K562 (cell line): Measurements from ENCODE around the gene SOX2. TPM values are rescaled to one million over a fixed set of nuclear protein-coding genes. Genes with fewer than 3 reads are reported as not detected.

ENCODE experiments used
- ATAC-seq: fragments of 200-7000 bp; cut with Tn5 transposase; 3 replicates; pipeline ENCODE4 v1.9.1; 2020; ENCODE audit warnings: moderate library complexity
- BruUV-seq: library from RNA; stranded (reverse); fragments of 400-500 nt; replicated peaks from 2 replicates; lab custom pipeline; 2021; lab: Mats Ljungman, UMichigan
- CTCF ChIA-PET: fragments of 300-600 bp; formaldehyde crosslinking; extraction: SDS; loops from one replicate; lab custom pipeline; 2021; ENCODE audit warnings: low intra/inter-chr PET ratio; lab: Yijun Ruan, JAX
- POLR2A ChIA-PET: fragments of 300-600, 350-650 bp; sonication (Branson Sonifier 250); formaldehyde crosslinking; extraction: SDS; loops from one replicate; lab custom pipeline; 2021; ENCODE audit warnings: antibody characterized with exemption, inconsistent platforms; lab: Yijun Ruan, JAX
- DNase-seq, 4 experiments: peaks; one replicate each; pipeline versions ENCODE4 v3.0.0 to v3.0.0-alpha.2; 2011 to 2018; ENCODE audit warnings: low spot score in 3 of 4, mixed read lengths in 3 of 4; ENCODE audit errors: extremely low read depth in 1 of 4
- FAIRE-seq: peaks from 2 replicates; lab custom pipeline; 2011; peaks lifted over from hg19 to GRCh38; lab: Jason Lieb, UNC
- H2AFZ ChIP-seq: 2 replicates; pipeline ENCODE4 v1.6.0; 2011; ENCODE audit warnings: low read depth, low read length, control low read depth, inconsistent platforms
- H3K27ac ChIP-seq: fragments of 200-600 bp; 3 replicates; pipeline ENCODE4 v1.8.0; 2011; ENCODE audit warnings: low read depth, mild to moderate bottlenecking, control low read depth, inconsistent platforms, low read length, moderate library complexity, mixed read lengths; ENCODE audit errors: extremely low read depth
- H3K27me3 ChIP-seq, 2 experiments: fragments of 300-600 bp in 1 of 2; 2 replicates in 1 of 2; 3 replicates in 1 of 2; pipeline versions ENCODE4 v1.6.0 to v1.8.0; 2011; ENCODE audit warnings: inconsistent platforms in 2 of 2, low read length in 2 of 2, mild to moderate bottlenecking in 1 of 2, mixed read lengths in 1 of 2, moderate library complexity in 1 of 2; ENCODE audit not compliant: control insufficient read depth in 2 of 2, insufficient read depth in 2 of 2
- H3K36me3 ChIP-seq: fragments of 300-600 bp; 3 replicates; pipeline ENCODE4 v1.8.0; 2011; ENCODE audit warnings: mild to moderate bottlenecking, low read length, inconsistent platforms; ENCODE audit not compliant: control insufficient read depth, insufficient read depth
- H3K4me1 ChIP-seq, 2 experiments: fragments of 200-600 bp in 1 of 2; replicated peaks in 1 of 2; 2 replicates in 1 of 2; 3 replicates in 1 of 2; pipeline versions ENCODE4 v1.5.1 to v1.8.0; 2011; ENCODE audit warnings: inconsistent platforms in 2 of 2, low read length in 2 of 2, mild to moderate bottlenecking in 1 of 2, mixed read lengths in 1 of 2, moderate library complexity in 1 of 2; ENCODE audit not compliant: control insufficient read depth in 2 of 2, insufficient read depth in 2 of 2
- H3K4me2 ChIP-seq: 2 replicates; pipeline ENCODE4 v1.6.1; 2011; ENCODE audit warnings: low read length, control low read depth, inconsistent platforms, mixed read lengths; ENCODE audit not compliant: insufficient read depth
- H3K4me3 ChIP-seq: fragments of 200-600 bp; sonication (generic), shearing (Covaris generic); 2 replicates; pipeline ENCODE4 v1.5.1; 2016; ENCODE audit warnings: control low read depth, inconsistent platforms
- H3K79me2 ChIP-seq: fragments of 200-600 bp; 3 replicates; pipeline ENCODE4 v1.8.0; 2011; ENCODE audit warnings: low read length, inconsistent platforms; ENCODE audit not compliant: control insufficient read depth, insufficient read depth
- H3K9ac ChIP-seq, 2 experiments: 2 replicates each; pipeline versions ENCODE4 v1.6.0 to v1.6.1; 2011; ENCODE audit warnings: low read depth in 2 of 2, low read length in 2 of 2, control low read depth in 1 of 2, inconsistent platforms in 1 of 2, mild to moderate bottlenecking in 1 of 2, mixed read lengths in 1 of 2; ENCODE audit not compliant: insufficient read depth in 1 of 2
- H3K9me1 ChIP-seq: one replicate; pipeline ENCODE4 v1.6.0; 2011; ENCODE audit warnings: inconsistent platforms, mild to moderate bottlenecking, low read length, moderate library complexity; ENCODE audit not compliant: control insufficient read depth, insufficient read depth
- H3K9me3 ChIP-seq: replicated peaks from 2 replicates; pipeline ENCODE4 v1.5.1; 2011; ENCODE audit warnings: low read depth, low read length, inconsistent platforms; ENCODE audit not compliant: control insufficient read depth, insufficient read depth
- H4K20me1 ChIP-seq: replicated peaks from 2 replicates; pipeline ENCODE4 v1.6.1; 2011; ENCODE audit warnings: low read length, inconsistent platforms, mixed read lengths; ENCODE audit not compliant: control insufficient read depth, insufficient read depth
- ELF1 ChIP-seq: fragments of 200-800 bp; sonication (Bioruptor generic); IDR thresholded peaks from 2 replicates; pipeline ENCODE4 v1.6.1; 2016; ENCODE audit warnings: missing genetic modification characterization, missing compliant biosample characterization
- ELK3 ChIP-seq: fragments of 450-650 bp; formaldehyde crosslinking; IDR thresholded peaks from 2 replicates; pipeline ENCODE4 v1.4.0; 2020; ENCODE audit warnings: mild to moderate bottlenecking
- NCOA1 ChIP-seq: fragments of 450-650 bp; IDR thresholded peaks from 2 replicates; pipeline ENCODE4 v1.6.1; 2016; ENCODE audit warnings: low read depth
- PRPF4 ChIP-seq: fragments of 200-400 bp; formaldehyde crosslinking; IDR thresholded peaks from one replicate; pipeline ENCODE4 v1.6.1; 2017; ENCODE audit warnings: low read length, low read depth, mild to moderate bottlenecking; ENCODE audit not compliant: insufficient read depth, poor library complexity, severe bottlenecking
- RCOR1 ChIP-seq, 2 experiments: IDR thresholded peaks; 2 replicates each; pipeline ENCODE4 v1.6.1; 2012; ENCODE audit warnings: low read depth in 2 of 2, low read length in 2 of 2, borderline replicate concordance in 1 of 2, improper control_type of control experiment in 1 of 2
- SOX6 ChIP-seq: fragments of 450-650 bp; IDR thresholded peaks from 2 replicates; pipeline ENCODE4 v1.6.1; 2014; ENCODE audit warnings: mild to moderate bottlenecking
- ZHX1 ChIP-seq: fragments of 150-350 bp; conservative IDR thresholded peaks from 2 replicates; pipeline ENCODE4 v1.6.1; 2014; ENCODE audit warnings: low read length
- ZKSCAN3 ChIP-seq: fragments of 250-450 bp; sonication (Bioruptor Pico); IDR thresholded peaks from 2 replicates; pipeline ENCODE4 v1.4.0; 2020
- ZKSCAN8 ChIP-seq: fragments of 200-800 bp; sonication (Bioruptor generic); IDR thresholded peaks from 2 replicates; pipeline ENCODE4 v1.6.1; 2016; ENCODE audit warnings: missing genetic modification characterization, missing compliant biosample characterization
- ZNF174 ChIP-seq: fragments of 250-450 bp; sonication (Bioruptor Pico); IDR thresholded peaks from 2 replicates; pipeline ENCODE4 v1.4.0; 2020; ENCODE audit warnings: mild to moderate bottlenecking
- ZNF583 ChIP-seq: fragments of 250-450 bp; sonication (Bioruptor Pico); IDR thresholded peaks from 2 replicates; pipeline ENCODE4 v1.4.0; 2020
- ZNF609 ChIP-seq: sonication (generic); formaldehyde crosslinking; IDR thresholded peaks from 2 replicates; pipeline ENCODE4 v1.8.1; 2023; ENCODE audit warnings: missing genetic modification reagents, mild to moderate bottlenecking, borderline replicate concordance
- WGBS: fragments of 100-300 bp; shearing (Covaris generic); methylation state at CpG from one replicate; pipeline ENCODE4 v1.1.6; 2016; ENCODE audit warnings: low coverage, mixed read lengths; ENCODE audit not compliant: insufficient coverage; ENCODE audit errors: missing lambda C conversion rate; 5-methylcytosine and 5-hydroxymethylcytosine counted together
- in situ Hi-C: fragments of 300-500 bp; cut with MboI; formaldehyde crosslinking; loops from 4 replicates; pipeline ENCODE4 v1.15.0; 2018; ENCODE audit warnings: inconsistent platforms, mixed read lengths
- intact Hi-C: fragments of 100-400 bp; cut with micrococcal nuclease; formaldehyde crosslinking; loops from 2 replicates; pipeline ENCODE4 v1.14.2; 2022
- polyA plus RNA-seq, 8 experiments: library from polyadenylated mRNA; depleted of rRNA in 4 of 8; stranded (reverse) in 5 of 8; unstranded in 3 of 8; fragments of >200 nt; fragmentation: Nextera tagmentation in 2 of 8; fragmentation: Illumina TruSeq in 1 of 8; extraction: Ambion mirVana in 2 of 8; extraction: Trizol in 1 of 8; gene quantifications; 2 replicates each; pipeline versions ENCODE4 v1.2.1 to v1.2.3, GENCODE V29; 2011 to 2014; ENCODE audit warnings: inconsistent platforms in 1 of 8, missing spikeins in 1 of 8
- total RNA-seq, 7 experiments: library from RNA; depleted of rRNA in 6 of 7; stranded (reverse); fragments of >200 nt in 6 of 7; fragmentation: Illumina TruSeq in 2 of 7; extraction: Trizol in 2 of 7; gene quantifications; 2 replicates each; pipeline versions ENCODE4 v1.2.1 to v1.2.3, GENCODE V29; 2011 to 2021; ENCODE audit warnings: low replicate concordance in 1 of 7

SOX2 gene
- total and polyA plus RNA-seq, 9 of the 15 experiments (the other 6 are each of a cell fraction or from before 2014, with no cell fraction given) = 0.07 TPM; not detected in 8

GRCh38 chr3:181696626-181697230 is 15.0 kb upstream of the SOX2 start (continued):
- no peak for TF ChIP-seq RCOR1 (IDR thresholded peaks at IDR 0.05; ENCODE audit: borderline replicate concordance in 1 of 2, low read depth in 2 of 2, low read length in 2 of 2)
- TF ChIP-seq NCOA1 = no peak
- no peak for TF ChIP-seq PRPF4
- TF ChIP-seq ZKSCAN8 (CRISPR knock-in tag) = no peak
- TF ChIP-seq ZNF174 = no peak
- no peak for TF ChIP-seq ZKSCAN3 (CRISPR knock-in tag)
- no peak for TF ChIP-seq ELF1 (tag)

- H3K4me2 ChIP-seq = no peak overlapping the region
- H3K27me3 ChIP-seq = peaks cover 2 to 15% of the 10 kb centered on the region in 2 experiments; a peak in 4 of 5 replicates
- H3K4me1 ChIP-seq = peaks cover 0 to 16% of the 10 kb centered on the region in 2 experiments; a peak in 2 of 5 replicates
- no peaks in the 10 kb centered on the region for H3K9me3 ChIP-seq
- H3K9me1 ChIP-seq = no peaks in the 10 kb centered on the region
- no peaks in the 10 kb centered on the region for H3K36me3 ChIP-seq
- FAIRE-seq (no peak), ATAC-seq (no peak), DNase-seq (no peak)
- H3K9ac ChIP-seq = no peak overlapping the region
- ChIA-PET POLR2A (no interaction called here), CTCF (no interaction called here)
- no TSS peak for BruUV-seq
- no peak overlapping the region for H3K27ac ChIP-seq
- H4K20me1 ChIP-seq = no peaks in the 10 kb centered on the region
- intact Hi-C loops = no loop called here
- 2% methylated on average over 5 of the region's 5 CpGs for WGBS
- in situ Hi-C loops = no loop called here
- no peaks in the 10 kb centered on the region for H3K79me2 ChIP-seq
- H2AFZ ChIP-seq = no peak overlapping the region
- no peak overlapping the region for H3K4me3 ChIP-seq
- no peak for TF ChIP-seq SOX6
- no peak for TF ChIP-seq ZHX1
- no peak for TF ChIP-seq ZNF609 (CRISPR knock-in tag)
- no peak for TF ChIP-seq ELK3 (CRISPR knock-in tag)
- TF ChIP-seq ZNF583 (CRISPR knock-in tag) = no peak
These were observed 13.3 kb upstream of the SOX2 start for GRCh38 chr3:181698263-181698954.
